Heart left ventricle (tissue), 16 donors: ENCODE data around the gene TRIM41. TPM values are rescaled to one million over a fixed set of nuclear protein-coding genes. Genes with fewer than 3 reads are reported as not detected.

ENCODE experiments used
- ATAC-seq, 4 donors: fragments of 200-7000 bp; cut with Tn5 transposase; one replicate each; pipeline ENCODE4 v1.9.1; 2020 to 2022; ENCODE audit warnings: moderate library complexity in 4 of 4, mild to moderate bottlenecking in 3 of 4, moderate number of reproducible peaks in 1 of 4
- DNase-seq, 5 donors: peaks; one replicate each; pipeline ENCODE4 v3.0.0-alpha.2; 2020
- H3K27ac ChIP-seq, 12 donors: fragments of 200-600 bp; sonication (generic) in 4 of 12; one replicate each; pipeline versions ENCODE4 v1.5.0 to v1.8.0; 2016 to 2022; ENCODE audit warnings: mild to moderate bottlenecking in 2 of 12
- H3K27me3 ChIP-seq, 9 donors: fragments of 200-600 bp; sonication (generic) in 2 of 9; one replicate each; pipeline versions ENCODE4 v1.5.1 to v1.8.0; 2016 to 2022; ENCODE audit warnings: mild to moderate bottlenecking in 3 of 9
- H3K36me3 ChIP-seq, 9 donors: fragments of 200-600 bp; sonication (generic) in 2 of 9; one replicate each; pipeline versions ENCODE4 v1.5.0 to v1.8.0; 2018 to 2022; ENCODE audit warnings: mild to moderate bottlenecking in 2 of 9
- H3K4me1 ChIP-seq, 12 donors: fragments of 200-600 bp; sonication (generic) in 4 of 12; one replicate each; pipeline versions ENCODE4 v1.5.0 to v1.8.0; 2016 to 2022; ENCODE audit warnings: mild to moderate bottlenecking in 3 of 12
- H3K4me3 ChIP-seq, 12 donors: fragments of 200-600 bp; sonication (generic) in 4 of 12; one replicate each; pipeline versions ENCODE4 v1.5.0 to v1.8.0; 2017 to 2022; ENCODE audit warnings: mild to moderate bottlenecking in 9 of 12, moderate library complexity in 4 of 12
- H3K9me3 ChIP-seq, 12 donors: fragments of 200-600 bp; sonication (generic) in 4 of 12; one replicate each; pipeline versions ENCODE4 v1.5.0 to v1.8.0; 2016 to 2022; ENCODE audit warnings: mild to moderate bottlenecking in 1 of 12
- CTCF ChIP-seq, 12 donors: fragments of 200-600 bp; sonication (generic) in 4 of 12; IDR thresholded peaks; one replicate each; pipeline versions ENCODE4 v1.5.0 to v1.8.0; 2018 to 2022; ENCODE audit warnings: antibody characterized with exemption in 12 of 12, mild to moderate bottlenecking in 5 of 12
- POLR2A ChIP-seq, 2 donors: fragments of 450-650 bp; IDR thresholded peaks; one replicate each; pipeline ENCODE4 v1.6.1; 2017; ENCODE audit warnings: antibody characterized with exemption in 2 of 2, mild to moderate bottlenecking in 2 of 2, moderate library complexity in 2 of 2
- WGBS, 4 donors: extraction: QIAGEN DNeasy Blood & Tissue Kit in 2 of 4; methylation state at CpG; one replicate each; pipeline versions ENCODE4 v1.1.5 to v1.1.7; 2013 to 2018; 5-methylcytosine and 5-hydroxymethylcytosine counted together
- intact Hi-C, 10 donors: fragments of 100-400 bp; cut with DNase I; formaldehyde crosslinking; loops; one replicate each; pipeline versions ENCODE4 v1.11.1 to v1.14.2; 2022
- polyA plus RNA-seq, 2 donors: library from polyadenylated mRNA; stranded (reverse); fragments of 200-250 nt; gene quantifications; one replicate each; pipeline ENCODE4 v1.2.3, GENCODE V29; 2013
- total RNA-seq, 9 donors: library from RNA; depleted of rRNA in 2 of 9; stranded (reverse); fragments of >200 nt in 2 of 9; fragmentation: NEBNext Ultra II Directional in 3 of 9; extraction: Animal tissue kit (Norgen Biotek cat#: 25700) in 3 of 9; gene quantifications; one replicate each; pipeline versions ENCODE4 v1.1.0 to v1.2.4, GENCODE V29; 2016 to 2023
- donor health status: ischemic (EF 13 %, LVEDD 7.1; RV severe dilation, severe dysfunction).
- donor health status: healthy with polysubstance abuse.
- donor health status: DM: no; HTN: yes; CAD: no.
- donor health status: DM: no; HTN: no; CAD: no.
- donor health status: ischemic (EF 25% LVEDD 6.9; RV normal size, moderate dysfunction).
- donor health status: ischemic (EF 25% LVEDD 5.7; RV mildly dilated, moderate dysfunction).
- donor health status: healthy.
- donor health status: DM: yes; HTN: yes; CAD: no.
- donor health status: ischemic (EF 35%, LVEDD 5.7; RV mildly dilated, moderate dysfunction).
- donor health status: nonischemic (EF 11% LVEDD 7.7; RV severe dilation, severe dysfunction).
- donor health status: DM: yes; HTN: yes; CAD: no.
- donor health status: PGD.
- donor health status: ischemic (EF 29% LVEDD 5.4; RV normal size, mild dysfunction).
- donor health status: nonischemic (EF 23%, LVEDD 6.1; RV moderate dilation, normal function).

Gene TRIM41
- total and polyA plus RNA-seq, 11 donors, result 12.3 to 27.3 (median 22.4) TPM

GRCh38 chr5:181241393-181241975, 18.4 kb downstream of the TRIM41 start:
- 32 to 42% (median 40%) methylated on average over 6 of the region's 6 CpGs for WGBS, 4 donors
- peaks cover 3 to 55% (median 35%) of the 10 kb centered on the region in 12 donors for H3K4me1 ChIP-seq
- ATAC-seq, result no peak

GRCh38 chr5:181242031-181242451, 19.0 kb downstream of the TRIM41 start:
- H3K36me3 ChIP-seq, result peaks cover 6 to 57% (median 51%) of the 10 kb centered on the region in 9 donors
- no peaks in the 10 kb centered on the region for H3K9me3 ChIP-seq
- WGBS, 4 donors, result 27 to 30% (median 29%) methylated on average over 6 of the region's 6 CpGs
- H3K4me3 ChIP-seq, result peak overlapping the region in 10 of 12 donors; percentile 68 to 90 (median 80)
- no peak for DNase-seq
- no peak for ATAC-seq
- no peaks in the 10 kb centered on the region for H3K27me3 ChIP-seq
- peaks cover 3 to 59% (median 35%) of the 10 kb centered on the region in 12 donors for H3K4me1 ChIP-seq
- intact Hi-C loops, result loop anchor here in 5 of 10 donors (1.0 to 10.0 kb wide), 4 partner anchors 17 to 437 kb away; partner anchors contain the start of genes MGAT1 (in 1 of the 5) and TRIM7 (in 1 of the 5)
- peak overlapping the region in 11 of 12 donors; percentile 83 to 99 (median 96) for H3K27ac ChIP-seq
- TF ChIP-seq POLR2A (IDR thresholded peaks at IDR 0.05), result no peak
- no peak for TF ChIP-seq CTCF (IDR thresholded peaks at IDR 0.05)

More at GRCh38 chr5:181241393-181241975, 18.4 kb downstream of the TRIM41 start:
- H3K9me3 ChIP-seq, result no peaks in the 10 kb centered on the region
- no peak for DNase-seq
- no peaks in the 10 kb centered on the region for H3K27me3 ChIP-seq
- intact Hi-C loops, result loop anchor here in 2 of 10 donors (5.0 to 10.0 kb wide), 2 partner anchors 34 to 437 kb away; partner anchors contain the start of genes MGAT1 (in 1 of the 2) and TRIM7 (in 1 of the 2)
- peak overlapping the region in 6 of 12 donors; percentile 90 to 99 (median 98) for H3K27ac ChIP-seq
- peak overlapping the region in 6 of 12 donors; percentile 14 to 89 (median 80) for H3K4me3 ChIP-seq
- peaks cover 6 to 63% (median 57%) of the 10 kb centered on the region in 9 donors for H3K36me3 ChIP-seq
- TF ChIP-seq CTCF (IDR thresholded peaks at IDR 0.05) (no peak), POLR2A (IDR thresholded peaks at IDR 0.05) (no peak)

- no peak for TF ChIP-seq POLR2A (IDR thresholded peaks at IDR 0.05)
- no peak for TF ChIP-seq CTCF (IDR thresholded peaks at IDR 0.05)
- H3K4me1 ChIP-seq, result peaks cover 3 to 68% (median 41%) of the 10 kb centered on the region in 12 donors
- peak overlapping the region; percentile 83 to 99 (median 95) for H3K27ac ChIP-seq
- no peak for DNase-seq
- no peaks in the 10 kb centered on the region for H3K9me3 ChIP-seq
- WGBS, 4 donors, result 0 to 1% (median 1%) methylated on average over 17 to 25 of the region's 25 CpGs
- H3K4me3 ChIP-seq, result peak overlapping the region; percentile 68 to 90 (median 80)
- no peak for ATAC-seq
- peaks cover 4 to 47% (median 41%) of the 10 kb centered on the region in 9 donors for H3K36me3 ChIP-seq
- H3K27me3 ChIP-seq, result no peaks in the 10 kb centered on the region
- intact Hi-C loops, result loop anchor here in 7 of 10 donors (1.0 to 10.0 kb wide), 5 partner anchors 18 to 438 kb away; partner anchors contain the start of genes TRIM41 (in 3 of the 7), MGAT1 (in 1 of the 7) and TRIM7 (in 1 of the 7)
Measured at GRCh38 chr5:181243018-181243563, 20.0 kb downstream of the TRIM41 start.
